ENCODE measurements around the gene ALMS1.

GRCh38 chr2:73532381-73532780 lies 146.7 kb downstream of the ALMS1 start:
- TF ChIP-seq CTCF (IDR thresholded peaks at IDR 0.05) (no peak), POLR2A (IDR thresholded peaks at IDR 0.05) (no peak), POLR2AphosphoS5 (IDR thresholded peaks at IDR 0.05) (no peak)
